Measurements from ENCODE around the gene MTO1. TPM values are rescaled to one million over a fixed set of nuclear protein-coding genes. Genes with fewer than 3 reads are reported as not detected.
"Not testable (repeated sequence)": the region's sequence is repeated elsewhere in the genome, so short reads cannot be mapped to it uniquely, and the experiment has no call there.

The MTO1 gene, protein sequence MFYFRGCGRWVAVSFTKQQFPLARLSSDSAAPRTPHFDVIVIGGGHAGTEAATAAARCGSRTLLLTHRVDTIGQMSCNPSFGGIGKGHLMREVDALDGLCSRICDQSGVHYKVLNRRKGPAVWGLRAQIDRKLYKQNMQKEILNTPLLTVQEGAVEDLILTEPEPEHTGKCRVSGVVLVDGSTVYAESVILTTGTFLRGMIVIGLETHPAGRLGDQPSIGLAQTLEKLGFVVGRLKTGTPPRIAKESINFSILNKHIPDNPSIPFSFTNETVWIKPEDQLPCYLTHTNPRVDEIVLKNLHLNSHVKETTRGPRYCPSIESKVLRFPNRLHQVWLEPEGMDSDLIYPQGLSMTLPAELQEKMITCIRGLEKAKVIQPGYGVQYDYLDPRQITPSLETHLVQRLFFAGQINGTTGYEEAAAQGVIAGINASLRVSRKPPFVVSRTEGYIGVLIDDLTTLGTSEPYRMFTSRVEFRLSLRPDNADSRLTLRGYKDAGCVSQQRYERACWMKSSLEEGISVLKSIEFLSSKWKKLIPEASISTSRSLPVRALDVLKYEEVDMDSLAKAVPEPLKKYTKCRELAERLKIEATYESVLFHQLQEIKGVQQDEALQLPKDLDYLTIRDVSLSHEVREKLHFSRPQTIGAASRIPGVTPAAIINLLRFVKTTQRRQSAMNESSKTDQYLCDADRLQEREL
- total RNA-seq = 28.9 TPM
- long read RNA-seq, full-length matches to known transcripts = 25 of 39 reads
- long read RNA-seq, partial matches to known transcripts = 5 of 39 reads
- long read RNA-seq, other reads (novel, unspliced or antisense) = 9 of 39 reads

GRCh38 chr6:73461537-73462350 lies at the start of gene MTO1:
MTO1 (plus strand) TSS chr6:73461737; CDS start chr6:73461855, 118 bp downstream.
- ATAC-seq (peak; percentile 98), DNase-seq (peak; percentile 93)
- intact Hi-C loops (cut with micrococcal nuclease) = no loop called here

- intact Hi-C loops (cut with micrococcal nuclease) = no loop called here
- no peak for ATAC-seq
- no peak for DNase-seq
Measured at GRCh38 chr6:73413102-73413501, 48.4 kb upstream of the MTO1 start.

DNA sequence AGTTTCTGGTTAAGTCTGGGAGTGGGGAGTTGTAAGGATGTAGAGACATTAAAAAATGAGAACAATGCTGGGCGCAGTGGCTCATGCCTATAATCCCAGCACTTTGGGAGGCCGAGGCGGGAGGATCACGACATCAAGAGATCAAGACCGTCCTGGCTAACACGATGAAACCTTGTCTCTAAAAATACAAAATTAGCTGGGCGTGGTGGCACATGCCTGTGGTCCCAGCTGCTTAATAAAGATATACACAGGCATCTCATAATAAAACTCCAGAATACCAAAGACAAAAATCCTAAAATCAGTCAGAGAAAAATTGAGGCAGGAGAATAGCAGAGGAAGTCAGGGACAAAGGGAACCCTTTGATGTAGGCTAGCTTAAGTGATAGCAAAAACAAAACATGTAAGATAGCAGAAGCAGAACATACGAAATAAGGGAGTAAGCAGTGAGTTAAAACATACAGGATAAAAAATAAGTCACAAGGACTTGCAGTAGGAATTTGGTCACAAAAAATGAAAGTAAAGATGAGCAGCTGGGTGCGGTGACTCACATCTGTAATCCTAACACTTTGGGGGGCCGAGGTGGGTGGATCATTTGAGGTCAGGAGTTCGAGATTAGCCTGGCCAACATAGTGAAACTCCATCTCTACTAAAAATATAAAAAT lies 43.3 kb upstream of the MTO1 start:
- intact Hi-C loops (cut with micrococcal nuclease) = no loop called here
- no peak for ATAC-seq
- DNase-seq = no peak

- no peak for ATAC-seq
- intact Hi-C loops (cut with micrococcal nuclease) = no loop called here
Measured at GRCh38 chr6:73421534-73421933, 40.0 kb upstream of the MTO1 start.

DNA sequence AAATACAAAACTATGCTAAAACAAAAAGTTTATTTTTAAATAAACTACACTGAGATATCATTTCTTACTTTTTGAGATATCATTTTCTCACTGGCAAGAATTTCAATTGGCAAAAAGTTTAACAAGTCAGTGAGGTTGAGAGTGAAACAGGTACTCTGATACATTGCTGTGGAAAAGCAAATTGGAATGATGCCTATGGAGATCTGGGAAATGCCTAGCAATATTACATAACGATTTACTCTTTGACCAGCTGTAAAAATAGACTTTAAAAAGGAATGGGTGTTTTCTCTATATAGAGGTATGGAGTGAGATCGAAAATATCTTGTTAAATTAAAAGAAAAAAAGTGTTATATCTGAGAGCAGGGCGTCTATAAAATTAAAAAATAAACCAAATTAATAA lies 26.3 kb upstream of the MTO1 start:
- intact Hi-C loops (cut with micrococcal nuclease) = no loop called here
- ATAC-seq = no peak
- no peak for DNase-seq

More at GRCh38 chr6:73421534-73421933, 40.0 kb upstream of the MTO1 start:
- no peak for DNase-seq

GRCh38 chr6:73443555-73443954 lies 18.0 kb upstream of the MTO1 start:
- ATAC-seq (no peak), DNase-seq (no peak)
- intact Hi-C loops (cut with micrococcal nuclease) = no loop called here

GRCh38 chr6:73451223-73452106 lies 10.1 kb upstream of the MTO1 start:
- ATAC-seq (peak; percentile 75), DNase-seq (peak; percentile 64)
- intact Hi-C loops (cut with micrococcal nuclease) = no loop called here

DNA sequence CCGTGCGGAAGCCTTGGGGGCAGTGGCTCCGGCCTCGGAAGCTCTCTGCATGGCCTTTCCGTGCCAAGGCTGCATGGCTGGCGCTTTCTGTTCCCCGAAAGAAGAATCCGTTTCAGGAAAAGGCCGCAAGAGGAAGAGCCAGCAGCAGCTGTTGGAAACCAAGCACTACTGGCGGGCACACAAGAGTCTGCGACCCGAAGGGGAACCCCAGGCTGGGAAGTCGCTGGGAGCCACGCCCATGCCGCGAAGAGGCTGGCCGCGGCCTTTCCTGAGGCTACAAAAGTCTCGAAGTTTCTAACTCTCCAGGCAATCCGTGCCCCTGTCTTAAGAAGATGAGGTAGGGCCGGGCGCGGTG lies 9.5 kb upstream of the MTO1 start, which contains the start of gene CGAS:
Gene CGAS, minus strand, starts transcription at position 191 of the 355 bp plus-strand sequence. Its CDS starts 116 bp downstream, at position 75.
- DNase-seq (peak; percentile 87), ATAC-seq (peak; percentile 93)
- intact Hi-C loops (cut with micrococcal nuclease) = no loop called here

GRCh38 chr6:73455865-73456629 lies 5.5 kb upstream of the MTO1 start:
- no peak for DNase-seq
- no peak for ATAC-seq
- intact Hi-C loops (cut with micrococcal nuclease) = no loop called here

GRCh38 chr6:73459474-73459873 lies 2.1 kb upstream of the MTO1 start:
- intact Hi-C loops (cut with micrococcal nuclease); ATAC-seq; DNase-seq: not testable (repeated sequence)

- no peak for DNase-seq
- intact Hi-C loops (cut with micrococcal nuclease) = no loop called here
- no peak for ATAC-seq
Measured at GRCh38 chr6:73460056-73460455, 1.5 kb upstream of the MTO1 start.

GRCh38 chr6:73471686-73472290 lies 10.3 kb downstream of the MTO1 start:
- no peak for ATAC-seq
- no peak for DNase-seq
- intact Hi-C loops (cut with micrococcal nuclease) = no loop called here

DNA sequence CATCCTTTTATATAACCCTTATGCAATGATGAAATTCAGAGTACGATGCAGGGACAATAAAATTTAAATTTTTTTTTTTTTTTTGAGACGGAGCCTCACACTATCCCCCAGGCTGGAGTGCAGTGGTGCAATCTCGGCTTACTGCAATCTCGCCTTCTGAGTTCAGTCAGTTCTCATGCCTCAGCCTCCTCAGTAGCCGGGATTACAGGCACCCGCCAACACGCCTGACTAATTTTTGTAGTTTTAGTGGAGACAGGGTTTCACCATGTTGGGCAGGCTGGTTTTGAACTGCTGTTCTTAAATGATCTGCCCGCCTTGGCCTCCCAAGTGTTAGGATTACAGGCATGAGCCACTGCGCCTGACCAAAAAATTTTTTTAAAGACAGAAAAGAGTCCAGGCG lies 15.2 kb downstream of the MTO1 start:
- no peak for DNase-seq
- ATAC-seq = no peak
- intact Hi-C loops (cut with micrococcal nuclease) = no loop called here

DNA sequence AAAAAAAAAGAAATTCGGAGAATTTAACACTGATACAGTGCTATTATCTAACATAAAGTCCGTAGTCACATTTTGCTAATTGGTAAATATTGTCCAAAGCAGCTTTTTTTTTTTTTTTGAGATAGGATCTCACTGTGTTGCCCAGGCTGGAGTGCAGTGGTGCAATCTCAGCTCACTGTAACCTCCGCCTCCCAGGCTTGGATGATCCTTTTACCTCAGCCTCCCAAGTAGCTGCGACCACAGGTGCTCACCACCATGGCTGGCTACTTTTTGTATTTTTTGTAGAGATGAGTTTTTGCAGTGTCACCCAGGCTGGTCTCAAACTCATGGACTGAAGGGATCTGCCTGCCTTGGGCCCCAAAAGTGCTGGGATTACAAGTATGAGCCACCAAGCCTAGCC lies 15.9 kb downstream of the MTO1 start:
- DNase-seq (no peak), ATAC-seq (no peak)
- intact Hi-C loops (cut with micrococcal nuclease) = no loop called here

DNA sequence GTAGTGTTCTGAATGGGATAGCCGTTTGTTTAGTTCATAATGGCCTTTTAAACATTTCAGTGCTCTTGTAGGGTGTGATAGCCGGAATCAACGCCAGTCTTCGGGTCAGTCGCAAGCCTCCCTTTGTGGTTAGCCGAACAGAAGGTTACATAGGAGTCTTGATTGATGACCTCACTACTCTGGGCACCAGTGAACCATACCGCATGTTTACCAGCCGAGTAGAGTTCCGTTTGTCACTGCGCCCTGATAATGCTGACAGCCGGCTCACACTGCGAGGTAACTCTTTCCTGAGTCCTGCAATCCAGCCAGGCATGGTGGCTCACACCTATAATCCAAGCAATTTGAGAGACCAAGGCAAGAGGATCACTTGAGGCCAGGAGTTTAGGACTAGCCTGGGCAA lies 20.4 kb downstream of the MTO1 start:
- intact Hi-C loops (cut with micrococcal nuclease) = no loop called here
- ATAC-seq = no peak
- no peak for DNase-seq

DNA sequence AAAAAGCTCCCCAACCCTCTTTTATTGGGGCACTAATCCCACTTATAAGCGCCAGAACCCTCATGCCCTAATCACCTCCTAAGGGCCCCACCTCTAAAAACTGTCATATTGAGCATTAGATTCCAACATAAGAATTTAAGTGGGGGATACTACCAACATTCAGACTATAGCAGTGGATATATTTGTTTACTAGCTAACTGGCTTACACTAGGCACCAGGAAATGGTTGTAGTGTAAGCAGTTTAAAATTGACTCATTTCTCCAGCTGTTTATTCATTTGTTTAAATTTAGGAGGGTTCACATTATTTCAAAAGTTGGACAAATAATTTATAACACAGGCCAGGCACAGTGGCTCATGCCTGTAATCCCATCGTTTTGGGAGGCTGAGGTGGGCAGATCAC lies 22.9 kb downstream of the MTO1 start:
- DNase-seq (no peak), ATAC-seq (no peak)
- intact Hi-C loops (cut with micrococcal nuclease) = no loop called here

- ATAC-seq = no peak
- no peak for DNase-seq
Measured at GRCh38 chr6:73487473-73487872, 25.9 kb downstream of the MTO1 start.

More at GRCh38 chr6:73487473-73487872, 25.9 kb downstream of the MTO1 start:
- intact Hi-C loops (cut with micrococcal nuclease) = no loop called here

All from left ventricle myocardium superior (tissue), 1 donor.